H9 (cell line): ENCODE data around the gene HDAC2. TPM values are rescaled to one million over a fixed set of nuclear protein-coding genes. Genes with fewer than 3 reads are reported as not detected.
"Not testable (repeated sequence)": the region's sequence is repeated elsewhere in the genome, so short reads cannot be mapped to it uniquely, and the experiment has no call there.

Source experiments
- DNase-seq: peaks from one replicate; pipeline ENCODE4 v3.0.0-alpha.2; 2017
- H2AFZ ChIP-seq: one replicate; pipeline ENCODE4 v1.6.1; 2013; ENCODE audit warnings: mild to moderate bottlenecking, low read length, control low read depth, moderate library complexity
- H2AK5ac ChIP-seq: 2 replicates; pipeline ENCODE4 v1.6.1; 2013; ENCODE audit warnings: low read length, control low read depth, mixed read lengths; ENCODE audit not compliant: insufficient read length
- H2BK120ac ChIP-seq: one replicate; pipeline ENCODE4 v1.6.1; 2013; ENCODE audit warnings: low read depth, mild to moderate bottlenecking, low read length, control low read depth, inconsistent platforms; ENCODE audit not compliant: poor library complexity, severe bottlenecking
- H2BK12ac ChIP-seq: 2 replicates; pipeline ENCODE4 v1.6.1; 2013; ENCODE audit warnings: low read length, control low read depth, mixed read lengths, low read depth; ENCODE audit not compliant: insufficient read length
- H2BK15ac ChIP-seq: 2 replicates; pipeline ENCODE4 v1.6.1; 2013; ENCODE audit warnings: low read depth, low read length, control low read depth
- H2BK20ac ChIP-seq: one replicate; pipeline ENCODE4 v1.6.1; 2013; ENCODE audit warnings: low read depth, mild to moderate bottlenecking, low read length, control low read depth, inconsistent platforms; ENCODE audit not compliant: poor library complexity, severe bottlenecking
- H2BK5ac ChIP-seq: 2 replicates; pipeline ENCODE4 v1.6.1; 2013; ENCODE audit warnings: low read length, control low read depth, mixed read lengths; ENCODE audit not compliant: insufficient read length
- H3K14ac ChIP-seq: 2 replicates; pipeline ENCODE4 v1.6.1; 2013; ENCODE audit warnings: low read length, control low read depth; ENCODE audit not compliant: insufficient read depth
- H3K18ac ChIP-seq: 2 replicates; pipeline ENCODE4 v1.6.1; 2013; ENCODE audit warnings: low read depth, mild to moderate bottlenecking, mixed read lengths, low read length, control low read depth; ENCODE audit not compliant: insufficient read length
- H3K23ac ChIP-seq: 2 replicates; pipeline ENCODE4 v1.6.1; 2013; ENCODE audit warnings: low read length, control low read depth, mixed read lengths, low read depth; ENCODE audit not compliant: insufficient read length
- H3K23me2 ChIP-seq: 2 replicates; pipeline ENCODE4 v1.6.1; 2013; ENCODE audit warnings: low read depth, mild to moderate bottlenecking, mixed read lengths, low read length, control low read depth; ENCODE audit not compliant: insufficient read length, poor library complexity, severe bottlenecking
- H3K27ac ChIP-seq: 2 replicates; pipeline ENCODE4 v1.5.1; 2013; ENCODE audit warnings: low read length, control low read depth, mixed read lengths, low read depth; ENCODE audit not compliant: insufficient read length
- H3K27me3 ChIP-seq: 2 replicates; pipeline ENCODE4 v1.6.1; 2013; ENCODE audit warnings: low read length, control low read depth, inconsistent platforms; ENCODE audit not compliant: insufficient read depth
- H3K4ac ChIP-seq: 2 replicates; pipeline ENCODE4 v1.6.1; 2013; ENCODE audit warnings: low read depth, mild to moderate bottlenecking, control low read depth, inconsistent platforms, low read length, moderate library complexity
- H3K4me1 ChIP-seq: 2 replicates; pipeline ENCODE4 v1.6.1; 2013; ENCODE audit warnings: low read length, control low read depth, inconsistent platforms; ENCODE audit not compliant: insufficient read depth
- H3K4me2 ChIP-seq: 2 replicates; pipeline ENCODE4 v1.6.1; 2013; ENCODE audit warnings: low read length, control low read depth, mixed read lengths; ENCODE audit not compliant: insufficient read length, insufficient read depth
- H3K56ac ChIP-seq: 2 replicates; pipeline ENCODE4 v1.6.1; 2013; ENCODE audit warnings: low read depth, mild to moderate bottlenecking, mixed read lengths, low read length, control low read depth; ENCODE audit not compliant: insufficient read length
- H3K79me1 ChIP-seq: 2 replicates; pipeline ENCODE4 v1.6.1; 2013; ENCODE audit warnings: low read depth, mild to moderate bottlenecking, moderate library complexity, low read length, control low read depth, inconsistent platforms; ENCODE audit not compliant: insufficient read depth, poor library complexity, severe bottlenecking
- H3K79me2 ChIP-seq: 2 replicates; pipeline ENCODE4 v1.6.1; 2013; ENCODE audit warnings: low read length, control low read depth, inconsistent platforms; ENCODE audit not compliant: insufficient read depth
- H3K9ac ChIP-seq: 2 replicates; pipeline ENCODE4 v1.6.1; 2013; ENCODE audit warnings: low read length, control low read depth, mixed read lengths; ENCODE audit not compliant: insufficient read length; ENCODE audit errors: extremely low read depth
- H3K9me3 ChIP-seq: one replicate; pipeline ENCODE4 v1.6.1; 2013; ENCODE audit warnings: low read depth, low read length, inconsistent platforms; ENCODE audit not compliant: control insufficient read depth
- H3T11ph ChIP-seq: one replicate; pipeline ENCODE4 v1.6.1; 2013; ENCODE audit warnings: mild to moderate bottlenecking, low read length, control low read depth, inconsistent platforms
- H4K20me1 ChIP-seq: one replicate; pipeline ENCODE4 v1.6.1; 2013; ENCODE audit not compliant: control insufficient read depth, insufficient read length, insufficient read depth
- H4K5ac ChIP-seq: 2 replicates; pipeline ENCODE4 v1.6.1; 2013; ENCODE audit warnings: low read depth, mild to moderate bottlenecking, mixed read lengths, low read length, control low read depth; ENCODE audit not compliant: insufficient read length
- H4K8ac ChIP-seq: replicated peaks from 2 replicates; pipeline ENCODE4 v1.6.1; 2013; ENCODE audit warnings: low read length, control low read depth, mixed read lengths, low read depth; ENCODE audit not compliant: insufficient read length
- H4K91ac ChIP-seq: 2 replicates; pipeline ENCODE4 v1.6.1; 2013; ENCODE audit warnings: low read depth, mild to moderate bottlenecking, moderate library complexity, mixed read lengths, low read length, control low read depth; ENCODE audit not compliant: insufficient read length
- H3K27ac Mint-ChIP-seq, 3 experiments: 2 replicates in 2 of 3; 3 replicates in 1 of 3; pipeline ENCODE4 v1.8.0; 2020 to 2021; ENCODE audit warnings: mixed read lengths in 3 of 3, mild to moderate bottlenecking in 1 of 3, moderate library complexity in 1 of 3
- H3K27me3 Mint-ChIP-seq: 2 replicates; pipeline ENCODE4 v1.8.0; 2021; ENCODE audit warnings: low read depth, mild to moderate bottlenecking, moderate library complexity, mixed read lengths
- H3K36me3 Mint-ChIP-seq, 3 experiments: 2 replicates in 2 of 3; 3 replicates in 1 of 3; pipeline ENCODE4 v1.8.0; 2020 to 2021; ENCODE audit warnings: low read depth in 3 of 3, mixed read lengths in 3 of 3; ENCODE audit not compliant: insufficient read depth in 1 of 3
- H3K4me1 Mint-ChIP-seq, 2 experiments: 2 replicates each; pipeline ENCODE4 v1.8.0; 2020; ENCODE audit warnings: mixed read lengths in 2 of 2
- H3K4me3 Mint-ChIP-seq, 2 experiments: 2 replicates in 1 of 2; 3 replicates in 1 of 2; pipeline ENCODE4 v1.8.0; 2020 to 2021; ENCODE audit warnings: mild to moderate bottlenecking in 2 of 2, mixed read lengths in 2 of 2, moderate library complexity in 1 of 2
- H3K9me3 Mint-ChIP-seq, 2 experiments: 2 replicates in 1 of 2; 3 replicates in 1 of 2; pipeline ENCODE4 v1.8.0; 2020; ENCODE audit warnings: mild to moderate bottlenecking in 2 of 2, mixed read lengths in 2 of 2, moderate library complexity in 1 of 2
- WGBS: extraction: QIAGEN DNeasy Blood & Tissue Kit; methylation state at CpG from one replicate; pipeline ENCODE4 v1.1.7; 2013; ENCODE audit warnings: missing lambda C conversion rate, low lambda C conversion rate, mixed read lengths; ENCODE audit not compliant: insufficient read length; ENCODE audit errors: extremely low coverage; 5-methylcytosine and 5-hydroxymethylcytosine counted together
- total RNA-seq: library from RNA; stranded (reverse); gene quantifications from 2 replicates; pipeline ENCODE4 v1.2.1, GENCODE V29; 2021

HDAC2 gene
- total RNA-seq, 1 experiment from 2014 or later: 330 TPM

DNA sequence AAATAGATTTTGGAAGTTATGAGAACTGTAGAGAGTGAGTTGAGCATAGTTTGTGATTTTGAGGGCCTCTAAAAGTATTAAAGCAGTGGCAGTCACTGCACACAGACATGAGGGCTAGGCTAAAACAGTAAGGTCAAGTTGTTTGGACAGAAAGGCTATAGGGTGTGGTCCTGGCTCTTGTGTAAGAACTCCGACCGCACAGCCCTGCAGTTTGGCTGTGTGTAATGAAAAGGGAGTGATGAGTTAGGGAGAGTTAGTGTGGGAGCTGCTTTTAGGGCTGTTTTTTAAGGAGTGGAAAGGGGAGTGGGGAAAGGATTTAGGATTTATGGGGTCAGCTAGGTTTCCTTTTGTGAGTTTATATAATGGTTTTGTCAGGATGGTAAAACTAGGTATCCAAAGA lies 43.2 kb upstream of the HDAC2 start:
- H4K5ac ChIP-seq, H2BK15ac ChIP-seq, H3K23ac ChIP-seq, H3K56ac ChIP-seq, H3K23me2 ChIP-seq, H2AK5ac ChIP-seq, H3K4me2 ChIP-seq, H3T11ph ChIP-seq, H3K18ac ChIP-seq, H3K79me1 ChIP-seq, H2BK12ac ChIP-seq, H3K79me2 ChIP-seq, H4K8ac ChIP-seq, H3K4me3 Mint-ChIP-seq, H2AFZ ChIP-seq, H3K27ac Mint-ChIP-seq, H3K27ac ChIP-seq, DNase-seq, H3K27me3 Mint-ChIP-seq, H3K9ac ChIP-seq, H4K20me1 ChIP-seq, H3K9me3 ChIP-seq, H3K27me3 ChIP-seq, H3K14ac ChIP-seq, H4K91ac ChIP-seq, H2BK120ac ChIP-seq, H3K4ac ChIP-seq, H3K4me1 ChIP-seq, H2BK5ac ChIP-seq, H2BK20ac ChIP-seq: not testable (repeated sequence)
- Mint-ChIP-seq H3K9me3 (peaks cover 16 to 22% of the 10 kb centered on the region in 2 experiments), H3K36me3 (peaks cover 16 to 24% (median 20%) of the 10 kb centered on the region in 3 experiments), H3K4me1 (peaks cover 4 to 40% of the 10 kb centered on the region in 2 experiments)
- WGBS: no CpG with 5 or more reads among the region's 2 CpGs

DNA sequence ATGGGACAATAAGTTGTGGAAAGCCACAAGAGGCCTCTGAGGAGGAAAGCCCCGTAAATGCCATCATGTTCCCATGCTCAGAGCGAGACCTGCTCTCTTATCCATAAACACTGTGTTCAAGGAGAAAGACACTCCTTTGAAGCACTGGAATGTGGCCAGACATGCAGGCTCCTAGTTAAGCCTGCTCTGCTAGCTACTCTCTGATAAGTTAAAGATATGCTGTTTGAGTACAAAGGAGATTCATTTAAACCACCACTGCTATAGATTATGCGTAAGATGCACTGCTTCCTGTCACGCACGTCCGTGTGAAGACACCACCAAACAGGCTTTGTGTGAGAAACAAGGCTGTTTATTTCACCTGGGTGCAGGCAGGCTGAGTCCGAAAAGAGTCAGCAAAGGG lies 40.5 kb upstream of the HDAC2 start:
- H2AK5ac ChIP-seq, H4K8ac ChIP-seq, H2BK20ac ChIP-seq, H2BK15ac ChIP-seq, H3K9me3 Mint-ChIP-seq, H3K9ac ChIP-seq, H3K23ac ChIP-seq, H3K18ac ChIP-seq, H3K9me3 ChIP-seq, H4K5ac ChIP-seq, H3K79me1 ChIP-seq, H2BK5ac ChIP-seq, H2BK120ac ChIP-seq, H3K23me2 ChIP-seq, H3K79me2 ChIP-seq, H2BK12ac ChIP-seq, H3K27me3 Mint-ChIP-seq, H3K4ac ChIP-seq, H3K27ac ChIP-seq, H3K4me2 ChIP-seq, H2AFZ ChIP-seq, H3K36me3 Mint-ChIP-seq, H3K4me3 Mint-ChIP-seq, H4K20me1 ChIP-seq, DNase-seq, H3T11ph ChIP-seq, H3K27ac Mint-ChIP-seq, H4K91ac ChIP-seq, H3K14ac ChIP-seq, H3K27me3 ChIP-seq, H3K56ac ChIP-seq: not testable (repeated sequence)
- peaks cover 16 to 53% of the 10 kb centered on the region in 2 experiments for H3K4me1 Mint-ChIP-seq
- WGBS: no CpG with 5 or more reads among the region's 7 CpGs
- H3K4me1 ChIP-seq: peaks cover 18% of the 10 kb centered on the region; the same call in 1 of the 2 replicates
